ENCODE results near the gene FLAD1. TPM values are rescaled to one million over a fixed set of nuclear protein-coding genes. Genes with fewer than 3 reads are reported as not detected.
"Not testable (repeated sequence)": the region's sequence is repeated elsewhere in the genome, so short reads cannot be mapped to it uniquely, and the experiment has no call there.

The FLAD1 gene
- total RNA-seq, 2 experiments from 2014 or later: 45.4 to 49.4 TPM

- DNase-seq: no peak
- Mint-ChIP-seq H3K36me3 (peaks cover 12% of the 10 kb centered on the region), H3K27ac (no peak overlapping the region), H3K9me3 (no peaks in the 10 kb centered on the region), H3K4me1 (ENCODE audit: low read depth) (peaks cover 19% of the 10 kb centered on the region), H3K4me3 (no peak overlapping the region), H3K27me3 (no peaks in the 10 kb centered on the region)
- ChIA-PET CTCF (interaction anchor here (0.9 to 9.4 kb wide), 6 partner anchors 11 to 91 kb away, joined by 3 to 144 read pairs (median 6); partner anchors contain the start of genes FLAD1 and PBXIP1), POLR2A (interaction anchor here (0.6 to 5.0 kb wide), 8 partner anchors 10 to 643 kb away, joined by 3 to 19 read pairs (median 4); partner anchors contain the start of genes CKS1B, FLAD1 and PBXIP1)
- intact Hi-C loops (cut with micrococcal nuclease): no loop called here
Observed at GRCh38 chr1:154994269-154994587, 11.1 kb downstream of the FLAD1 start.

GRCh38 chr1:154994591-154994990 lies 11.4 kb downstream of the FLAD1 start:
- no peak overlapping the region for H3K4me3 Mint-ChIP-seq

GRCh38 chr1:154995301-154995983 lies 12.3 kb downstream of the FLAD1 start:
- ChIA-PET CTCF (interaction anchor here (0.7 to 9.4 kb wide), 9 partner anchors 8 to 326 kb away, joined by 3 to 144 read pairs (median 3); partner anchors contain the start of genes CKS1B, FLAD1, PBXIP1 and SHC1), POLR2A (interaction anchor here (1.8 to 5.0 kb wide), 2 partner anchors 10 to 21 kb away, joined by 6 to 19 read pairs; no protein-coding TSS in a partner anchor)
- H3K27ac Mint-ChIP-seq; DNase-seq; H3K27me3 Mint-ChIP-seq; intact Hi-C loops (cut with micrococcal nuclease); H3K4me3 Mint-ChIP-seq; H3K9me3 Mint-ChIP-seq; H3K36me3 Mint-ChIP-seq: not testable (repeated sequence)
- H3K4me1 Mint-ChIP-seq (ENCODE audit: low read depth): peaks cover 24% of the 10 kb centered on the region

More at GRCh38 chr1:154994591-154994990, 11.4 kb downstream of the FLAD1 start:
- POLR2A ChIA-PET: interaction anchor here (0.6 to 5.0 kb wide), 7 partner anchors 10 to 643 kb away, joined by 3 to 19 read pairs (median 4); partner anchors contain the start of genes CKS1B, FLAD1 and PBXIP1
- Mint-ChIP-seq H3K36me3 (peaks cover 12% of the 10 kb centered on the region), H3K27me3 (no peaks in the 10 kb centered on the region), H3K9me3 (no peaks in the 10 kb centered on the region), H3K4me1 (ENCODE audit: low read depth) (peaks cover 20% of the 10 kb centered on the region), H3K27ac (no peak overlapping the region)
- intact Hi-C loops (cut with micrococcal nuclease): no loop called here
- DNase-seq: no peak
- CTCF ChIA-PET: interaction anchor here (0.9 to 9.4 kb wide), 5 partner anchors 11 to 67 kb away, joined by 3 to 144 read pairs (median 7); partner anchors contain the start of genes FLAD1 and PBXIP1

- Mint-ChIP-seq H3K27me3 (no peaks in the 10 kb centered on the region), H3K9me3 (no peaks in the 10 kb centered on the region), H3K4me1 (ENCODE audit: low read depth) (peaks cover 24% of the 10 kb centered on the region), H3K36me3 (peaks cover 2% of the 10 kb centered on the region), H3K27ac (peak overlapping the region; percentile 14), H3K4me3 (no peak overlapping the region)
- intact Hi-C loops (cut with micrococcal nuclease): no loop called here
- ChIA-PET POLR2A (interaction anchor here (0.9 to 5.0 kb wide), 4 partner anchors 11 to 19 kb away, joined by 3 to 35 read pairs (median 12); partner anchors contain the start of gene FLAD1), CTCF (interaction anchor here (1.1 to 9.4 kb wide), 11 partner anchors 10 to 90 kb away, joined by 3 to 144 read pairs (median 5); partner anchors contain the start of genes CKS1B, FLAD1, PBXIP1 and PYGO2)
- DNase-seq: no peak
Observed at GRCh38 chr1:154996966-154997701, 14.0 kb downstream of the FLAD1 start.

- Mint-ChIP-seq H3K4me1 (ENCODE audit: low read depth) (peaks cover 24% of the 10 kb centered on the region), H3K9me3 (no peaks in the 10 kb centered on the region), H3K27ac (peak overlapping the region; percentile 66), H3K4me3 (peak overlapping the region; percentile 56), H3K27me3 (no peaks in the 10 kb centered on the region), H3K36me3 (peaks cover 4% of the 10 kb centered on the region)
- ChIA-PET CTCF (interaction anchor here (0.6 to 9.4 kb wide), 23 partner anchors 10 to 438 kb away, joined by 3 to 144 read pairs (median 9); partner anchors contain the start of genes CKS1B, FLAD1, PBXIP1 and PMVK), POLR2A (interaction anchor here (0.8 to 4.2 kb wide), 9 partner anchors 10 to 328 kb away, joined by 3 to 35 read pairs (median 11); partner anchors contain the start of genes CKS1B, FLAD1 and PBXIP1)
- DNase-seq: no peak
- intact Hi-C loops (cut with micrococcal nuclease): no loop called here
Observed at GRCh38 chr1:154998201-154998780, 15.1 kb downstream of the FLAD1 start.

GRCh38 chr1:154998818-154999570 lies 15.8 kb downstream of the FLAD1 start:
- H3K36me3 Mint-ChIP-seq: peaks cover 8% of the 10 kb centered on the region

GRCh38 chr1:154999571-155000410 lies 16.6 kb downstream of the FLAD1 start:
- Mint-ChIP-seq H3K9me3 (no peaks in the 10 kb centered on the region), H3K27ac (peak overlapping the region; percentile 95), H3K4me1 (ENCODE audit: low read depth) (peaks cover 32% of the 10 kb centered on the region), H3K36me3 (peaks cover 8% of the 10 kb centered on the region), H3K4me3 (peak overlapping the region; percentile 94), H3K27me3 (no peaks in the 10 kb centered on the region)
- ChIA-PET CTCF (interaction anchor here (0.5 to 9.4 kb wide), 24 partner anchors 9 to 440 kb away, joined by 3 to 144 read pairs (median 7); partner anchors contain the start of genes CKS1B, FLAD1, KRTCAP2 and PBXIP1), POLR2A (interaction anchor here (1.0 to 4.2 kb wide), 10 partner anchors 8 to 135 kb away, joined by 3 to 35 read pairs (median 11); partner anchors contain the start of genes CKS1B, FLAD1, PBXIP1 and PYGO2)
- DNase-seq: peak; percentile 85
- intact Hi-C loops (cut with micrococcal nuclease): loop anchor here (1.0 to 10.0 kb wide), 8 partner anchors 25 to 1345 kb away; partner anchors contain the start of genes ADAR, ASH1L, CKS1B and KRTCAP2

More at GRCh38 chr1:154998818-154999570, 15.8 kb downstream of the FLAD1 start:
- peak overlapping the region; percentile 85 for H3K27ac Mint-ChIP-seq
- ChIA-PET POLR2A (interaction anchor here (0.8 to 4.2 kb wide), 10 partner anchors 9 to 329 kb away, joined by 3 to 35 read pairs (median 11); partner anchors contain the start of genes CKS1B, FLAD1, PBXIP1 and PYGO2), CTCF (interaction anchor here (0.6 to 9.4 kb wide), 23 partner anchors 10 to 439 kb away, joined by 3 to 144 read pairs (median 9); partner anchors contain the start of genes CKS1B, FLAD1, KRTCAP2 and PBXIP1)
- no peaks in the 10 kb centered on the region for H3K9me3 Mint-ChIP-seq
- peak; percentile 87 for DNase-seq
- intact Hi-C loops (cut with micrococcal nuclease): no loop called here
- no peaks in the 10 kb centered on the region for H3K27me3 Mint-ChIP-seq
- H3K4me1 Mint-ChIP-seq (ENCODE audit: low read depth): peaks cover 24% of the 10 kb centered on the region
- peak overlapping the region; percentile 94 for H3K4me3 Mint-ChIP-seq

- Mint-ChIP-seq H3K27me3 (no peaks in the 10 kb centered on the region), H3K4me3 (peak overlapping the region; percentile 94), H3K27ac (peak overlapping the region; percentile 95), H3K4me1 (ENCODE audit: low read depth) (peaks cover 35% of the 10 kb centered on the region), H3K36me3 (peaks cover 8% of the 10 kb centered on the region), H3K9me3 (no peaks in the 10 kb centered on the region)
- intact Hi-C loops (cut with micrococcal nuclease): loop anchor here (1.0 to 10.0 kb wide), 8 partner anchors 26 to 1346 kb away; partner anchors contain the start of genes ADAR, ASH1L, CKS1B and KRTCAP2
- CTCF ChIA-PET: interaction anchor here (0.5 to 9.4 kb wide), 14 partner anchors 8 to 132 kb away, joined by 3 to 144 read pairs (median 16); partner anchors contain the start of genes CKS1B, FLAD1, PBXIP1 and PMVK
- POLR2A ChIA-PET: interaction anchor here (1.0 to 4.2 kb wide), 8 partner anchors 8 to 135 kb away, joined by 3 to 35 read pairs (median 15); partner anchors contain the start of genes CKS1B, FLAD1, PBXIP1 and PYGO2
- no peak for DNase-seq
Observed at GRCh38 chr1:155000411-155000725, 17.2 kb downstream of the FLAD1 start.

GRCh38 chr1:155000726-155001424 lies 17.7 kb downstream of the FLAD1 start:
- POLR2A ChIA-PET: interaction anchor here (0.7 to 4.2 kb wide), 9 partner anchors 7 to 134 kb away, joined by 3 to 35 read pairs (median 11); partner anchors contain the start of genes CKS1B, FLAD1, PBXIP1 and PYGO2
- Mint-ChIP-seq H3K27me3 (no peaks in the 10 kb centered on the region), H3K36me3 (peaks cover 8% of the 10 kb centered on the region), H3K9me3 (no peaks in the 10 kb centered on the region), H3K27ac (peak overlapping the region; percentile 95), H3K4me1 (ENCODE audit: low read depth) (peaks cover 40% of the 10 kb centered on the region), H3K4me3 (peak overlapping the region; percentile 94)
- intact Hi-C loops (cut with micrococcal nuclease): loop anchor here (1.0 to 10.0 kb wide), 11 partner anchors 18 to 1346 kb away; partner anchors contain the start of genes ADAR, ASH1L, CKS1B and FLAD1
- CTCF ChIA-PET: interaction anchor here (0.9 to 9.4 kb wide), 12 partner anchors 8 to 84 kb away, joined by 3 to 144 read pairs (median 17); partner anchors contain the start of genes CKS1B, FLAD1, PBXIP1 and PMVK
- peak; percentile 94 for DNase-seq
